Gastroesophageal sphincter (tissue), 4 donors: Measurements from ENCODE around the gene SPOCK2. TPM values are rescaled to one million over a fixed set of nuclear protein-coding genes. Genes with fewer than 3 reads are reported as not detected.
"Not testable (repeated sequence)": the region's sequence is repeated elsewhere in the genome, so short reads cannot be mapped to it uniquely, and the experiment has no call there.

ENCODE experiments used
- ATAC-seq: fragments of 150-250 bp; one replicate; pipeline ENCODE4 v1.9.1; 2016; ENCODE audit warnings: mild to moderate bottlenecking, moderate library complexity
- H3K27ac ChIP-seq, 4 donors: fragments of 200-600 bp; sonication (generic) in 3 of 4; 1 replicate in 3 of 4; 2 replicates in 1 of 4; pipeline ENCODE4 v1.5.1; 2016 to 2019
- H3K27me3 ChIP-seq: fragments of 200-600 bp; sonication (generic); one replicate; pipeline ENCODE4 v1.5.1; 2019
- H3K36me3 ChIP-seq, 2 donors: fragments of 200-600 bp; sonication (generic); one replicate each; pipeline ENCODE4 v1.5.1; 2019; ENCODE audit warnings: control low read depth in 1 of 2
- H3K4me1 ChIP-seq, 3 donors: fragments of 200-600 bp; sonication (generic); 1 replicate in 2 of 3; 2 replicates in 1 of 3; pipeline ENCODE4 v1.5.1; 2016 to 2019; ENCODE audit warnings: control low read depth in 2 of 3
- H3K4me3 ChIP-seq, 2 donors: fragments of 200-600 bp; sonication (generic); one replicate each; pipeline ENCODE4 v1.5.1; 2019; ENCODE audit warnings: mild to moderate bottlenecking in 1 of 2, moderate library complexity in 1 of 2
- H3K9me3 ChIP-seq, 3 donors: fragments of 200-600 bp; sonication (generic); one replicate each; pipeline ENCODE4 v1.5.1; 2017 to 2019; ENCODE audit warnings: control low read depth in 2 of 3
- EP300 ChIP-seq: sonication (generic); formaldehyde crosslinking; IDR thresholded peaks from one replicate; pipeline ENCODE4 v1.6.1; 2017; ENCODE audit warnings: antibody characterized with exemption, mild to moderate bottlenecking
- POLR2A ChIP-seq, 2 donors: fragments of 450-650 bp; IDR thresholded peaks; one replicate each; pipeline ENCODE4 v1.6.1; 2017; ENCODE audit warnings: antibody characterized with exemption in 2 of 2, mild to moderate bottlenecking in 2 of 2, moderate library complexity in 1 of 2
- POLR2AphosphoS5 ChIP-seq: sonication (generic); formaldehyde crosslinking; IDR thresholded peaks from one replicate; pipeline ENCODE4 v1.6.1; 2017; ENCODE audit warnings: antibody characterized with exemption
- WGBS, 2 donors: methylation state at CpG; one replicate each; pipeline ENCODE4 v1.1.5; 2018; ENCODE audit warnings: low coverage in 1 of 2; 5-methylcytosine and 5-hydroxymethylcytosine counted together
- total RNA-seq, 4 donors: library from RNA; depleted of rRNA; stranded (reverse); fragments of >200 nt; gene quantifications; one replicate each; pipeline ENCODE4 v1.1.0, GENCODE V29; 2016
- TF ChIP-seq, protein P1 (sequence below), 4 experiments: fragments of 200-600 bp in 2 of 4; fragments of 450-650 bp in 2 of 4; sonication (generic) in 1 of 4; IDR thresholded peaks; one replicate each; pipeline ENCODE4 v1.5.1; 2017 to 2019; ENCODE audit warnings: antibody characterized with exemption in 4 of 4, mild to moderate bottlenecking in 2 of 4, moderate library complexity in 2 of 4

Gene SPOCK2, protein sequence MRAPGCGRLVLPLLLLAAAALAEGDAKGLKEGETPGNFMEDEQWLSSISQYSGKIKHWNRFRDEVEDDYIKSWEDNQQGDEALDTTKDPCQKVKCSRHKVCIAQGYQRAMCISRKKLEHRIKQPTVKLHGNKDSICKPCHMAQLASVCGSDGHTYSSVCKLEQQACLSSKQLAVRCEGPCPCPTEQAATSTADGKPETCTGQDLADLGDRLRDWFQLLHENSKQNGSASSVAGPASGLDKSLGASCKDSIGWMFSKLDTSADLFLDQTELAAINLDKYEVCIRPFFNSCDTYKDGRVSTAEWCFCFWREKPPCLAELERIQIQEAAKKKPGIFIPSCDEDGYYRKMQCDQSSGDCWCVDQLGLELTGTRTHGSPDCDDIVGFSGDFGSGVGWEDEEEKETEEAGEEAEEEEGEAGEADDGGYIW
- 1 to 10 TPM; 6.2 to 9.2 (median 7.9) TPM for total RNA-seq

DNA sequence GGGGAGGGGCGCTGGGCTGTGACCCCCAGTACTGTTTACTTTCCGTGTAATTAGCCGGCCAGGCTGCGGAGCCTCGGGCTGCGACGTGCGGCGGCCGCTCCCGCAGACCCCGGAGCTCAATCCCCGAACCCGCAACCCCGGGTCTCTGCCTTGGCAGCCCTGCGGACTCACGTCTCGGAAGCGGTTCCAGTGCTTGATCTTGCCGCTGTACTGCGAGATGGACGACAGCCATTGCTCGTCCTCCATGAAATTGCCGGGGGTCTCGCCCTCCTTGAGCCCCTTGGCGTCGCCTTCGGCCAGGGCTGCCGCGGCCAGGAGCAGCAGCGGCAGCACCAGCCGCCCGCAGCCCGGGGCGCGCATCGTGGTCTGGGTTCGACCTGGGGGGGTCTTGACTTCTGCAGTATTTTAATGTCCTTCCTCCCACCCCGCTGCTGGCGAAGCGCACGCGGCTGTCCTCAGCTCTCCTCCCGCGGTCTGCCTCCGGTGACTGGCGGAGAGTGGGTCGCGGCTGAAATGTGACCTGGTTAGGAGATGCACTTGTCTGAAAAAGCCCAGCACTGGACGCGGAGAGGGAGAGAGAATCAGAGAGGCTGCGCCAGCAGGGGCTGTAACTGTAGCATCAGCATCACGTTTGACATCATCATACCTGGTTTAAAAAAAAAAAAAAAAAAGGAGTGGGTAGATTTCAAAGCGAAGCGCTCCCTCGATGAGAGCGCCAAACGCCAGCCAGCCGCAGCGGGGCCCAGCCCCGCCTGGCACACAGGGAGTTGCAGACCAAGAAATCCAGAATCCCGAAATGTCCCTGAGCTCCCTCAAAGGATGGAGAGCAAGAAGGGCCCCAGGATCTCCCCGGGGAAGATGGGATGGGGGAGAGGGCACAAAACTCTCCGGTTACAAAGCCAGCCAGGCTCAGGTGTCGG is at the start of gene SPOCK2:
Gene SPOCK2 (minus strand): TSS at position 583 of the 920 bp plus-strand sequence. CDS start 223 bp downstream, at position 360.
- H3K27ac ChIP-seq: peak within 1 kb of the TSS in 2 of 4 donors; percentile 38 to 74
- H3K4me1 ChIP-seq: peaks cover 0 to 26% (median 13%) of the 10 kb centered on the region in 3 donors
- peak within 1 kb of the TSS; percentile 8 to 55 for H3K4me3 ChIP-seq
- TF ChIP-seq, protein P1, sequence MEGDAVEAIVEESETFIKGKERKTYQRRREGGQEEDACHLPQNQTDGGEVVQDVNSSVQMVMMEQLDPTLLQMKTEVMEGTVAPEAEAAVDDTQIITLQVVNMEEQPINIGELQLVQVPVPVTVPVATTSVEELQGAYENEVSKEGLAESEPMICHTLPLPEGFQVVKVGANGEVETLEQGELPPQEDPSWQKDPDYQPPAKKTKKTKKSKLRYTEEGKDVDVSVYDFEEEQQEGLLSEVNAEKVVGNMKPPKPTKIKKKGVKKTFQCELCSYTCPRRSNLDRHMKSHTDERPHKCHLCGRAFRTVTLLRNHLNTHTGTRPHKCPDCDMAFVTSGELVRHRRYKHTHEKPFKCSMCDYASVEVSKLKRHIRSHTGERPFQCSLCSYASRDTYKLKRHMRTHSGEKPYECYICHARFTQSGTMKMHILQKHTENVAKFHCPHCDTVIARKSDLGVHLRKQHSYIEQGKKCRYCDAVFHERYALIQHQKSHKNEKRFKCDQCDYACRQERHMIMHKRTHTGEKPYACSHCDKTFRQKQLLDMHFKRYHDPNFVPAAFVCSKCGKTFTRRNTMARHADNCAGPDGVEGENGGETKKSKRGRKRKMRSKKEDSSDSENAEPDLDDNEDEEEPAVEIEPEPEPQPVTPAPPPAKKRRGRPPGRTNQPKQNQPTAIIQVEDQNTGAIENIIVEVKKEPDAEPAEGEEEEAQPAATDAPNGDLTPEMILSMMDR (IDR thresholded peaks at IDR 0.05): no peak
- TF ChIP-seq EP300 (no peak), POLR2AphosphoS5 (no peak), POLR2A (IDR thresholded peaks at IDR 0.05) (no peak)
- no peaks in the 10 kb centered on the region for H3K9me3 ChIP-seq
- H3K36me3 ChIP-seq: peaks cover 0 to 20% of the 10 kb centered on the region in 2 donors
- ATAC-seq: no peak
- 7 to 20% methylated on average over 8 to 25 of the region's 65 CpGs for whole genome bisulfite sequencing, 2 donors
- peaks cover 49% of the 10 kb centered on the region for H3K27me3 ChIP-seq

DNA sequence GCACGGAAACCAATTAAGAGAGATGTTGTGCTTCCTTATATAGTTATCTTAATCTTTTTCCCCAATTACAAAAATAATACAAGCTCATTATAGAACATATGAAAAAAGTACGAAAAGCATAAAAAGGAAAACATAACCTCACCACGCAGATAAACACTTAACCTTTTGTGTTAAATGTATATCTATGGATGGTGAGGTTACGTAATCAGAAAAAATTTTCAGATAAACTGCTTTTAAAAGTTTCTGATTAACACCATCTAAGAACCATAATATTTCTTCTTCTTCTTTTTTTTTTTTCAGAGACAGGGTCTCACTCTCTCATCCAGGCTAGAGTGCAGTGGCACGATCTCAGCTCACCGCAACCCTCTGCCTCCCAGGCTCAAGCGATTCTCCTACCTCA is 49.2 kb upstream of the SPOCK2 start:
- H3K27ac ChIP-seq: no peak overlapping the region
- peaks cover 0 to 23% of the 10 kb centered on the region in 2 donors for H3K36me3 ChIP-seq
- TF ChIP-seq POLR2AphosphoS5 (no peak), EP300 (no peak), POLR2A (IDR thresholded peaks at IDR 0.05) (no peak)
- TF ChIP-seq, protein P1 (IDR thresholded peaks at IDR 0.05): no peak
- H3K9me3 ChIP-seq: no peaks in the 10 kb centered on the region
- no peaks in the 10 kb centered on the region for H3K27me3 ChIP-seq
- no peak overlapping the region for H3K4me3 ChIP-seq
- 95 to 100% methylated on average over 4 to 7 of the region's 7 CpGs for WGBS, 2 donors
- no peaks in the 10 kb centered on the region for H3K4me1 ChIP-seq
- ATAC-seq: no peak

DNA sequence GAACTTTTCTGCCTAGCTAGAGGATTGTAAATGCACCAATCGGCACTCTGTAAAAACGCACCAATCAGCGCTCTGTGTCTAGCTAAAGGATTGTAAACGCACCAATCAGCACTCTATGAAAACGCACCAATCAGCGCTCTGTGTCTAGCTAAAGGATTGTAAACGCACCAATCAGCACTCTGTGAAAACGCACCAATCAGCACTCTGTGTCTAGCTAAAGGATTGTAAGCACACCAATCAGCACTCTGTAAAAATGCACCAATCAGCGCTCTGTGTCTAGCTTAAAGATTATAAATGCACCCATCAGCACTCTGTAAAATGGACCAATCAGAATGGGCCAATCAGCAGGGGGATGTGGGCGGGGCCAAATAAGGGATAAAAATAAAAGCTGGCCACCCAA is 47.9 kb upstream of the SPOCK2 start:
- H3K4me1 ChIP-seq, H3K27ac ChIP-seq, H3K27me3 ChIP-seq, ATAC-seq, H3K9me3 ChIP-seq, H3K4me3 ChIP-seq: not testable (repeated sequence)
- WGBS, 2 donors: 93 to 100% methylated on average over 1 to 4 of the region's 10 CpGs
- peaks cover 0 to 30% of the 10 kb centered on the region in 2 donors for H3K36me3 ChIP-seq

DNA sequence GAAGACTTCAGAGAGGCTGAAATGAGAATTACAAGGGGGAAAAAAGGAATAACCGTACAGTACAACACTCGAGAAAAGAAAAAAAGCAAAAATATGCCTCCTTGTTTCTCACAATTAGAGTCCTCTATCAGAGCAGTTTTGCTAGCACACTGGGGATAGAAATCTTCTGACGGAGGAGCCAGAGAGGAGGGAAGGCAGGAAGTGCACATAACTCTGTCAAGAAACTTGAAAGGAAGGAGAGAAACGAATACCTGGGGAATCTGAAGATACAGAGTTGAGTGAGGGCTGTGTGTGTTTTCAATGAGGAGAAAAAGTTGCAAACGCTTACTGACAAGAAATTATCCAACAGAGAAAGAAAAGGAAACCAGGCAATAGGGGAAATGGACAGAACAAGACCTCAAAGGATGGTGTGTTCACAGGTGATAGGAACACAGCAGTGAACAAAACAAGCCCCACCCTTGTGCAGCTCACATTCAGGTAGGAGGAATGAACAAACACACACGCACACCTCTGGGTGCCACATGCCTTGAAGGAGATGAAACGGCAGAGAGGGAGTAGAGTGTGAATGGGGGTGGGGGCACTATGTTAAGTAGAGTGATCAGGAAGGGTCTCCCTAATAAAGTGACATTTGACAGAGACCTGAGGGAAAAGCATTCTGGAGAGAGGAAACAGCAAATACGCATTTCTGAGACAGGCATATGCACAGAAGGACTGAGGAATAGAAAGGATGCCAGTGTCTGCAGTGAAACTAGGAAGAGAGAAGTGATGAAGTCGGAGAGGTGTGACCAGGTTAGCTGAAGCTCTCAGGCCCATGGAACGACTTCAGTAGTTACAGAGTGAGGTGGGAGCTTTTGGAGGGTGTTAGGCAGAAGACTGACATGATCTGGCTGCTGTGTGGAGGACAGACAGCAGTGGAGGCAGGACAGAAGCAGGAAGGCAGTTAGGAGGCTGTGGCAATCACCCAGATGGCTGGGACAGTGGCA is 46.7 kb upstream of the SPOCK2 start:
- H3K27me3 ChIP-seq: no peaks in the 10 kb centered on the region
- no peaks in the 10 kb centered on the region for H3K4me1 ChIP-seq
- H3K4me3 ChIP-seq: no peak overlapping the region
- TF ChIP-seq POLR2A (IDR thresholded peaks at IDR 0.05) (no peak), POLR2AphosphoS5 (no peak), EP300 (no peak)
- TF ChIP-seq, protein P1 (IDR thresholded peaks at IDR 0.05): no peak
- no peak for ATAC-seq
- H3K36me3 ChIP-seq: peaks cover 0 to 36% of the 10 kb centered on the region in 2 donors
- no peak overlapping the region for H3K27ac ChIP-seq
- WGBS, 2 donors: 80 to 82% methylated on average over 1 to 9 of the region's 10 CpGs
- H3K9me3 ChIP-seq: no peaks in the 10 kb centered on the region
